ENCODE data around the gene KLF11. TPM values are rescaled to one million over a fixed set of nuclear protein-coding genes. Genes with fewer than 3 reads are reported as not detected.

KLF11 gene
- total RNA-seq, 1 donor, result 8.3 TPM

DNA sequence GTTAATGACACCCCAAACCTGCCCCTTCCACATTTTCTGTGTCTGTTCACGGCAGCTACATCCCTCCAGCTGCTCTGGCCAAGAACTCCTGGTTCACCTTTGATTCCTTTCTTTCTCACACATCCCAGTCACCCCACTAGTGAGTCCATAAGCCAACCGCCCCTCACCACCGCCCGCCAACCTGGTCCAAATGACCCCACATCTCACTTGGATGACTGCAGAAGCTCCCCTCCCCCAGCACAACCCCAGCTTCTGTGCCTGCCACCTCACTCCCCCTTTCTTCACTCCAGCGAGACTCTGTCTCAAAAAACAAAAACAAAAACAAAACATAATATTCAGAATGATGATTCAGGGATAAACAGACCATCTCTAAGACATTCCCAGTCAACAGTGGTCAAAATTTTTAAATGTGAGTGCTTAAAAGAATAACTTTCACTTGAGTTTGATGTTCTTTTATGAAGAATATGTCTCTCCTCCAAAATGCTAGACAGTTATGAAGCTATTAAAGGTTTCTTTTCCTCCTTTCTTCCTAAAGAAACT, 33.7 kb downstream of the KLF11 start:
- peak; percentile 14 for DNase-seq (ENCODE audit: insufficient read length, low spot score, missing footprints)
- Histone ChIP-seq H3K9me3 (ENCODE audit: low read depth, low read length) (no peaks in the 10 kb centered on the region), H3K4me3 (ENCODE audit: insufficient read depth, low read length) (no peak overlapping the region), H3K4me2 (ENCODE audit: insufficient read depth, low read length) (no peak overlapping the region), H3K79me2 (ENCODE audit: insufficient read depth, low read length) (no peaks in the 10 kb centered on the region), H3K27ac (ENCODE audit: low read depth, low read length) (no peak overlapping the region), H3K4me1 (ENCODE audit: insufficient read depth, low read length) (peaks cover 7% of the 10 kb centered on the region), H3K27me3 (ENCODE audit: insufficient read depth, low read length) (peaks cover 49% of the 10 kb centered on the region), H3K36me3 (ENCODE audit: insufficient read depth, low read length) (no peaks in the 10 kb centered on the region), H4K20me1 (ENCODE audit: insufficient read depth, low read length) (peaks cover 2% of the 10 kb centered on the region), H2AFZ (ENCODE audit: low read length) (no peak overlapping the region)
- no peak for TF ChIP-seq CTCF (IDR thresholded peaks at IDR 0.05; ENCODE audit: extremely low read depth, low read depth, low read length)

GRCh38 chr2:10078001-10078400, 34.7 kb downstream of the KLF11 start:
- Histone ChIP-seq H2AFZ (ENCODE audit: low read length) (no peak overlapping the region), H3K4me1 (ENCODE audit: insufficient read depth, low read length) (peaks cover 7% of the 10 kb centered on the region), H3K79me2 (ENCODE audit: insufficient read depth, low read length) (no peaks in the 10 kb centered on the region), H4K20me1 (ENCODE audit: insufficient read depth, low read length) (peaks cover 2% of the 10 kb centered on the region), H3K27ac (ENCODE audit: low read depth, low read length) (no peak overlapping the region), H3K9me3 (ENCODE audit: low read depth, low read length) (no peaks in the 10 kb centered on the region), H3K4me3 (ENCODE audit: insufficient read depth, low read length) (no peak overlapping the region), H3K36me3 (ENCODE audit: insufficient read depth, low read length) (no peaks in the 10 kb centered on the region), H3K4me2 (ENCODE audit: insufficient read depth, low read length) (no peak overlapping the region), H3K27me3 (ENCODE audit: insufficient read depth, low read length) (peaks cover 58% of the 10 kb centered on the region)
- DNase-seq (ENCODE audit: insufficient read length, low spot score, missing footprints), result peak; percentile 52
- no peak for TF ChIP-seq CTCF (IDR thresholded peaks at IDR 0.05; ENCODE audit: extremely low read depth, low read depth, low read length)

DNA sequence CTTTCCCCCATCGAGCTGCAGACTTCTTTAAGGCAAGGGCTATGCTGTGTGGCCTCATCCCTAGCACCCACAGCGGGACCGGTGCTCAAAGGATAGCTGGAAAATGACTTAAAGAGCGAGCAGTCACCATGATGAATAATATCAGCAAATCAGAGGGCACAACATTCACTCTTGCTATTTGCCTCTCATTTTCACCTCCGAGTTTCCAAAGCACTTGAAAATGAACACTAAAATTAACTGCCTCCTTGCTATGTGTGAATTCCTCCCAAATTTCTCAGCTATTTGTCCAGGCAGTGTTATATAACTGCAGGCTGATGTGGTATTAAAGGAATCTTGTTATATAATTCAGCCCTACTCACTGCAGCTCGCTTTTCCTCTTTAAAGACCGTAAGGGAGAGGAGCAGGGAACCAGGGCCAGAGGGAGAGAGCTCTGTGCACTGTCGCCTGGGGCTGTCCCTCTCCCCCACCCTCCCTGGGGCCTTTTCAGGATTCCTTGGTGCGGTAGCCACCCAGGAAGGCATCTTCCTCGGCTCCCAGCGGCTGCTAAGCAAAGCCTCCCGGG, 35.4 kb downstream of the KLF11 start:
- H3K36me3 ChIP-seq (ENCODE audit: insufficient read depth, low read length), result no peaks in the 10 kb centered on the region
- H2AFZ ChIP-seq (ENCODE audit: low read length), result peak overlapping the region; percentile 87
- H3K27ac ChIP-seq (ENCODE audit: low read depth, low read length), result no peak overlapping the region
- TF ChIP-seq CTCF (IDR thresholded peaks at IDR 0.05; ENCODE audit: extremely low read depth, low read depth, low read length), result no peak
- H4K20me1 ChIP-seq (ENCODE audit: insufficient read depth, low read length), result no peaks in the 10 kb centered on the region
- peaks cover 7% of the 10 kb centered on the region for H3K4me1 ChIP-seq (ENCODE audit: insufficient read depth, low read length)
- peaks cover 61% of the 10 kb centered on the region for H3K27me3 ChIP-seq (ENCODE audit: insufficient read depth, low read length)
- H3K79me2 ChIP-seq (ENCODE audit: insufficient read depth, low read length), result no peaks in the 10 kb centered on the region
- H3K4me2 ChIP-seq (ENCODE audit: insufficient read depth, low read length), result peak overlapping the region; percentile 84
- no peak for DNase-seq (ENCODE audit: insufficient read length, low spot score, missing footprints)
- H3K4me3 ChIP-seq (ENCODE audit: insufficient read depth, low read length), result peak overlapping the region; percentile 69
- no peaks in the 10 kb centered on the region for H3K9me3 ChIP-seq (ENCODE audit: low read depth, low read length)

DNA sequence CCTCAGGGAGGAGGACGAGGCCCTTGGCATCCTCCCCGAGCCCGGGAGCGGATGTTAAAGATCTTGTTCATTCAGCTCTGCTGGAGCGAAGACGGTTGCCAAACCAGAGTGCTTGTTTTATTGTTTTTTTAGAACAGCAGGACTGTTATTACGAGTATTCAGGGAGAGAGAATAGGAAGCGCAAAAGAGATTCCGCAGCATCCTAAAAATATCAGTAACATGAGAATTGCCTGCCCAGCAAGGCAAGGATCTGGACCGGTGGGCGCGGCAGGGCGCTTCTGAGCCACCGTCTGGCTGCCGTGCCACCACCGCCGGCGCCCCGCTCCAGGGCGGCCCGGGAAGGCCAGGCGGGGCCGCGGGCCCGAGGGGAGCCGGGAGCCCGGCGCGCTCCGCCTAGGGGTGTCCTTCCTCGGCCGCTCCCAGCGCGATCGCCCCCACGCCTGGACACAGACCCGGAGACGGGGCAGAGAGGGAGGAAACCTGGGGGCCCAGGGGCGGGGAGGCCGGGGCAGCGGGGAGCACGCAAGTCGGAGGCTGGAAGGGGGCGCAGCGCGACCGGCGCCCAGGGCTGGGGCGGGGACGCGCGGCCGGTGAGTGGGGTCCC, 36.0 kb downstream of the KLF11 start:
- H3K4me1 ChIP-seq (ENCODE audit: insufficient read depth, low read length), result peaks cover 7% of the 10 kb centered on the region
- H3K36me3 ChIP-seq (ENCODE audit: insufficient read depth, low read length), result no peaks in the 10 kb centered on the region
- peak overlapping the region; percentile 87 for H2AFZ ChIP-seq (ENCODE audit: low read length)
- no peak overlapping the region for H3K27ac ChIP-seq (ENCODE audit: low read depth, low read length)
- no peaks in the 10 kb centered on the region for H4K20me1 ChIP-seq (ENCODE audit: insufficient read depth, low read length)
- H3K27me3 ChIP-seq (ENCODE audit: insufficient read depth, low read length), result peaks cover 61% of the 10 kb centered on the region
- peak overlapping the region; percentile 84 for H3K4me2 ChIP-seq (ENCODE audit: insufficient read depth, low read length)
- H3K9me3 ChIP-seq (ENCODE audit: low read depth, low read length), result no peaks in the 10 kb centered on the region
- no peaks in the 10 kb centered on the region for H3K79me2 ChIP-seq (ENCODE audit: insufficient read depth, low read length)
- TF ChIP-seq CTCF (IDR thresholded peaks at IDR 0.05; ENCODE audit: extremely low read depth, low read depth, low read length), result no peak
- H3K4me3 ChIP-seq (ENCODE audit: insufficient read depth, low read length), result peak overlapping the region; percentile 69
- peak; percentile 98 for DNase-seq (ENCODE audit: insufficient read length, low spot score, missing footprints)

Data from osteoblast (primary cell).